GM21360 (cell line): ENCODE data around the gene ALOX15.
"Not testable (repeated sequence)": the region's sequence is repeated elsewhere in the genome, so short reads cannot be mapped to it uniquely, and the experiment has no call there.

Source experiments
- ATAC-seq: cut with Tn5 transposase; IDR thresholded peaks from one replicate; pipeline ENCODE4 v1.9.1; 2021; ENCODE audit warnings: mild to moderate bottlenecking, moderate library complexity; ENCODE audit not compliant: unreplicated experiment

Gene ALOX15

GRCh38 chr17:4652997-4653396, 11.5 kb upstream of the ALOX15 start:
- ATAC-seq = no peak

- ATAC-seq = no peak
These were observed 7.3 kb upstream of the ALOX15 start for GRCh38 chr17:4648741-4649140.

GRCh38 chr17:4645642-4646041, 4.2 kb upstream of the ALOX15 start:
- ATAC-seq = no peak

- no peak for ATAC-seq
These were observed 2.2 kb upstream of the ALOX15 start for GRCh38 chr17:4643676-4644075.

GRCh38 chr17:4642286-4642685, 808 bp upstream of the ALOX15 start:
- no peak for ATAC-seq

- not testable (repeated sequence) for ATAC-seq
These were observed 799 bp downstream of the ALOX15 start for GRCh38 chr17:4640569-4641188.

GRCh38 chr17:4639301-4640059, 2.0 kb downstream of the ALOX15 start:
- ATAC-seq = not testable (repeated sequence)

- ATAC-seq = not testable (repeated sequence)
These were observed 2.7 kb downstream of the ALOX15 start for GRCh38 chr17:4638766-4639165.

GRCh38 chr17:4636474-4637100, 4.9 kb downstream of the ALOX15 start:
- no peak for ATAC-seq

GRCh38 chr17:4635823-4636375, 5.6 kb downstream of the ALOX15 start:
- ATAC-seq = no peak

- ATAC-seq = no peak
These were observed 6.5 kb downstream of the ALOX15 start for GRCh38 chr17:4634976-4635375.

- ATAC-seq = no peak
These were observed 7.8 kb downstream of the ALOX15 start for GRCh38 chr17:4633643-4634042.

GRCh38 chr17:4632581-4632920, 8.9 kb downstream of the ALOX15 start:
- no peak for ATAC-seq

- ATAC-seq = no peak
These were observed 9.5 kb downstream of the ALOX15 start for GRCh38 chr17:4631836-4632580.

GRCh38 chr17:4631431-4631830, 10.0 kb downstream of the ALOX15 start:
- ATAC-seq = no peak

GRCh38 chr17:4626734-4627256, 14.7 kb downstream of the ALOX15 start:
- no peak for ATAC-seq

GRCh38 chr17:4625181-4625617, 16.3 kb downstream of the ALOX15 start:
- ATAC-seq = no peak

- not testable (repeated sequence) for ATAC-seq
These were observed 17.0 kb downstream of the ALOX15 start for GRCh38 chr17:4624451-4624911.

- no peak for ATAC-seq
These were observed 18.2 kb downstream of the ALOX15 start for GRCh38 chr17:4623249-4623648.

- no peak for ATAC-seq
These were observed 19.1 kb downstream of the ALOX15 start for GRCh38 chr17:4622375-4622774.
